ENCODE results near the gene EVX2. TPM values are rescaled to one million over a fixed set of nuclear protein-coding genes. Genes with fewer than 3 reads are reported as not detected.

Gene EVX2
- total RNA-seq, 3 donors from 2014 or later (not counting 1 experiment from before 2014, with no cell fraction given): not detected

DNA sequence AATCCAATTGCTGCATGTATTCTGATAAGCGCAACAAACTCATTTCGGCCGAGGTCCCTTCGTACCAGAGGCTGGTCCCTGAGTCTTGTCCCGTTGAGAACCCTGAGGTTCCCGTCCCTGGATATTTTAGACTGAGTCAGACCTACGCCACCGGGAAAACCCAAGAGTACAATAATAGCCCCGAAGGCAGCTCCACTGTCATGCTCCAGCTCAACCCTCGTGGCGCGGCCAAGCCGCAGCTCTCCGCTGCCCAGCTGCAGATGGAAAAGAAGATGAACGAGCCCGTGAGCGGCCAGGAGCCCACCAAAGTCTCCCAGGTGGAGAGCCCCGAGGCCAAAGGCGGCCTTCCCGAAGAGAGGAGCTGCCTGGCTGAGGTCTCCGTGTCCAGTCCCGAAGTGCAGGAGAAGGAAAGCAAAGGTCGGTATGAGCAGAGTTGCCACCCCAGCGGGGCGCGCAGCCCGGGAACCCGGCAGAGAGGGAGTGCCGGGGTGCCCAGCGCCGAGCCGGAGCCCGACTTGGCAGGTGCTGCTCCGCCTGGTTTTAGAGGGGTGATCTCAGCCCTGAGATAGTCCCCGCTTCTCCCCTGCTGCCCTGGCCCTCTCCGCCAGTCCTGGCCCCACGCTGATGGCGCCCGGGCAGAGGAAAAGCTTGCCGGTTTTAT is 33.5 kb upstream of the EVX2 start:
- WGBS (ENCODE audit: insufficient coverage): 25% methylated on average over 40 of the region's 40 CpGs
- intact Hi-C loops (cut with micrococcal nuclease): no loop called here
- Mint-ChIP-seq H3K27me3 (ENCODE audit: low read depth in 2 of 2) (peaks cover 75 to 77% of the 10 kb centered on the region in 2 donors), H3K27ac (no peak overlapping the region), H3K36me3 (peaks cover 14% of the 10 kb centered on the region), H3K4me1 (peaks cover 9 to 11% of the 10 kb centered on the region in 2 donors), H3K9me3 (peaks cover 2% of the 10 kb centered on the region in 2 donors), H3K4me3 (no peak overlapping the region)
- Histone ChIP-seq H3K4me1 (ENCODE audit: control insufficient read depth, insufficient read depth, low read length) (peaks cover 5% of the 10 kb centered on the region), H3K4me3 (ENCODE audit: low read length) (no peak overlapping the region), H3K27me3 (ENCODE audit: control insufficient read depth, insufficient read depth, low read length) (peaks cover 89% of the 10 kb centered on the region), H3K36me3 (ENCODE audit: control insufficient read depth, insufficient read depth, low read length) (no peaks in the 10 kb centered on the region), H3K9me3 (ENCODE audit: control insufficient read depth, insufficient read depth, low read length) (peaks cover 13% of the 10 kb centered on the region), H3K27ac (ENCODE audit: low read length) (no peak overlapping the region)
- DNase-seq (no peak), ATAC-seq (no peak)
- TF ChIP-seq, protein P1, sequence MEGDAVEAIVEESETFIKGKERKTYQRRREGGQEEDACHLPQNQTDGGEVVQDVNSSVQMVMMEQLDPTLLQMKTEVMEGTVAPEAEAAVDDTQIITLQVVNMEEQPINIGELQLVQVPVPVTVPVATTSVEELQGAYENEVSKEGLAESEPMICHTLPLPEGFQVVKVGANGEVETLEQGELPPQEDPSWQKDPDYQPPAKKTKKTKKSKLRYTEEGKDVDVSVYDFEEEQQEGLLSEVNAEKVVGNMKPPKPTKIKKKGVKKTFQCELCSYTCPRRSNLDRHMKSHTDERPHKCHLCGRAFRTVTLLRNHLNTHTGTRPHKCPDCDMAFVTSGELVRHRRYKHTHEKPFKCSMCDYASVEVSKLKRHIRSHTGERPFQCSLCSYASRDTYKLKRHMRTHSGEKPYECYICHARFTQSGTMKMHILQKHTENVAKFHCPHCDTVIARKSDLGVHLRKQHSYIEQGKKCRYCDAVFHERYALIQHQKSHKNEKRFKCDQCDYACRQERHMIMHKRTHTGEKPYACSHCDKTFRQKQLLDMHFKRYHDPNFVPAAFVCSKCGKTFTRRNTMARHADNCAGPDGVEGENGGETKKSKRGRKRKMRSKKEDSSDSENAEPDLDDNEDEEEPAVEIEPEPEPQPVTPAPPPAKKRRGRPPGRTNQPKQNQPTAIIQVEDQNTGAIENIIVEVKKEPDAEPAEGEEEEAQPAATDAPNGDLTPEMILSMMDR (IDR thresholded peaks at IDR 0.05): no peak

DNA sequence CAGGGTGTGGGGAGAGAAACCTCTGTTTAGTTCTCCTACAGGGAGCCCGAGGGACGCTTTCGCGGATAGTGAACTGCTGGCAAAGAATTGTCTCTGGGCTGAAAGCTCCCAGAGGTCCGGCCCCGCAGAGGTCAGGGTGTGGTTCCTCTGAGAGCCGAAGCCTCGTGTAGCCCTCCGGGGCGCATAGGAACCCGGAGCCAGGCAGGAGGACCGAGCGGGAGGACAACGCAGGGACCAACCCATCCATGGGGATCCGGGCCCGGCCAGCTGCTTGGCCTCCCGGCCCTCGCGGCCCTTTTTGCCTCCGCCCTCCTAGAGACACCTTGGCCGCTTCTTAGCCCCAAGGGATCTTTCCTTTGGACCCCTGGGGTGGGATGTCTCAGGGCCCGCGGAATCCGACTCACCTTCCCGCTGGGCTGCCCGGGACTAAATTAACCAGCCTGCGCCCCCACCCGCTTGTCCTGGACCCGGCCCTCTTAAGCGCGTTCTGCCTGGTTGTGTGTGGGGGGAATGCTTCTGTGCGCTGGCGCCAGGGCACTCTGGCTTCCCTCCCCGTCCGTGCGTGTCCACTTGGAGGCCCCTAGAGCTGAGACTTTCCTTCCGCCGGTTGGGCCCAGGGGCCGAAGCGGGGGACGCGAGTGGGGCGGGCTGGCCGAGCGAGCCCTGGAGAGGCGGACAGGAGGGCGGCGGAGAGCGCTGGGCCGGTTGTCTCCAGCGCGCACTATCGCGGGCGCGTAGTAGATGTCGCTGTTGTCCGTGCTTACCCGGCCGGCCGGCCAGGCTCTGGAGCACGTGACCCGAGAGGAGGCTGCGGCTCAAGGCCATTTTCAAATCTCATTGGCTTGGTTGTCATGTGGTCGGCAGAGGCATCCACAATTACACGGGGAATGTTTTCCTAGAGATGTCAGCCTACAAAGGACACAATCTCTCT is 32.4 kb upstream of the EVX2 start, which contains the start of gene HOXD10:
Gene HOXD10 (plus strand): TSS at position 896 of the 931 bp plus-strand sequence. CDS start 56 bp downstream, outside the sequence.
- no peak within 1 kb of the TSS for H3K4me3 Mint-ChIP-seq
- 13% methylated on average over 66 of the region's 66 CpGs for WGBS (ENCODE audit: insufficient coverage)
- ATAC-seq: no peak
- peaks cover 94% of the 10 kb centered on the region for H3K27me3 ChIP-seq (ENCODE audit: control insufficient read depth, insufficient read depth, low read length)
- H3K4me3 ChIP-seq (ENCODE audit: low read length): no peak within 1 kb of the TSS
- peaks cover 14% of the 10 kb centered on the region for H3K36me3 Mint-ChIP-seq
- peaks cover 81 to 84% of the 10 kb centered on the region in 2 donors for H3K27me3 Mint-ChIP-seq (ENCODE audit: low read depth in 2 of 2)
- intact Hi-C loops (cut with micrococcal nuclease): no loop called here
- H3K27ac ChIP-seq (ENCODE audit: low read length): no peak within 1 kb of the TSS
- peaks cover 2% of the 10 kb centered on the region in 2 donors for H3K9me3 Mint-ChIP-seq
- H3K4me1 Mint-ChIP-seq: peaks cover 9 to 11% of the 10 kb centered on the region in 2 donors
- H3K27ac Mint-ChIP-seq: no peak within 1 kb of the TSS
- peaks cover 4% of the 10 kb centered on the region for H3K4me1 ChIP-seq (ENCODE audit: control insufficient read depth, insufficient read depth, low read length)
- H3K9me3 ChIP-seq (ENCODE audit: control insufficient read depth, insufficient read depth, low read length): peaks cover 16% of the 10 kb centered on the region
- no peaks in the 10 kb centered on the region for H3K36me3 ChIP-seq (ENCODE audit: control insufficient read depth, insufficient read depth, low read length)
- TF ChIP-seq, protein P1 (IDR thresholded peaks at IDR 0.05): no peak
- DNase-seq: no peak

DNA sequence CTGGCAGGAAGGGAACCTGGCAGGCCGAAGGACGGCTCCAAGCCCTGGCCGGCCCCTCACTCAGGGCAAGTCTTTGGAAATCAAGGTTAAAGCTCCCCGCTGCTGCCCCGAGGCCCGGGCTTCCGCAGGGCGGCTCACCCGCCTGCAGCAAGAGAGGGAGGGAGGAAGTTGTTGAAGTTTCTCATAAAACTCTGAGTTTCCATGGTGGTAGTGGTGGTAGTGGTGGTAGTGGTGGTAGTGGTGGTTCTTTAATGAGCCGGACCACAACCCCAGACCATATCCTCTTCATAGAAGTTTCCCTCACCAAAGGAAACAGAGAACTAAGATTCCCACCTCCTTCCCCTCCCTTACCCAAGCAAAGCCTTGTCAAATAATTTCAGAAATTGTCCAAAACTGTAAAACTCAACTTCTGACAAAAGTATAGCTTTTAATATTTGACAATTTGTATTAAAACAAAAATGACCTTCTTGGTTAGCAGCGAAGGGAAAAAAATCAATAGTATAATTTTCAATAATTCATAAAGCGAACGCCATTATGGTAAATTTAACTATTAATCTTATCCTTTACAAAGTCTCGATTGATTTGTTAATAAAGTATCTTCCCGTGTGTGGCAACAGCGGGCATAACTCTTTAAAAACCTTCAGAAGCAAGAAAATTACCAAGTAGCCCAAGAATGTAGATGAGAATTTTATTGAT is 31.3 kb upstream of the EVX2 start:
- H3K4me1 ChIP-seq (ENCODE audit: control insufficient read depth, insufficient read depth, low read length): peaks cover 4% of the 10 kb centered on the region
- Mint-ChIP-seq H3K4me3 (no peak overlapping the region), H3K4me1 (peaks cover 9 to 11% of the 10 kb centered on the region in 2 donors), H3K27ac (no peak overlapping the region), H3K36me3 (peaks cover 14% of the 10 kb centered on the region), H3K27me3 (ENCODE audit: low read depth in 2 of 2) (peaks cover 78 to 84% of the 10 kb centered on the region in 2 donors), H3K9me3 (peaks cover 2% of the 10 kb centered on the region in 2 donors)
- no peak for ATAC-seq
- DNase-seq: no peak
- intact Hi-C loops (cut with micrococcal nuclease): loop anchor here (5.0 kb wide), 1 partner anchor 38 kb away; no protein-coding TSS in a partner anchor
- H3K9me3 ChIP-seq (ENCODE audit: control insufficient read depth, insufficient read depth, low read length): peaks cover 16% of the 10 kb centered on the region
- H3K36me3 ChIP-seq (ENCODE audit: control insufficient read depth, insufficient read depth, low read length): no peaks in the 10 kb centered on the region
- H3K4me3 ChIP-seq (ENCODE audit: low read length): no peak overlapping the region
- TF ChIP-seq, protein P1 (IDR thresholded peaks at IDR 0.05): no peak
- WGBS (ENCODE audit: insufficient coverage): 7% methylated on average over 12 of the region's 16 CpGs
- H3K27me3 ChIP-seq (ENCODE audit: control insufficient read depth, insufficient read depth, low read length): peaks cover 94% of the 10 kb centered on the region
- H3K27ac ChIP-seq (ENCODE audit: low read length): no peak overlapping the region
